Activated B cell treated with CpG ODN at 0.5 μM for 24 hours (primary cell): ENCODE measurements around the gene GALNT6. TPM values are rescaled to one million over a fixed set of nuclear protein-coding genes. Genes with fewer than 3 reads are reported as not detected.
A peak's percentile ranks its signal among the peaks of the same experiment; 100 is the strongest.
"Not testable (repeated sequence)": the region's sequence is repeated elsewhere in the genome, so short reads cannot be mapped to it uniquely, and the experiment has no call there.

ENCODE experiments used
- ATAC-seq: fragments of 200-7000 bp; cut with Tn5 transposase; one replicate; pipeline ENCODE4 v1.10.0; 2021; ENCODE audit warnings: low read depth, mild to moderate bottlenecking, moderate library complexity
- CTCF ChIA-PET: fragments of 350-600 bp; sonication (Branson Sonifier 250); formaldehyde crosslinking; loops from one replicate; lab custom pipeline; 2021; ENCODE audit warnings: antibody characterized with exemption; lab: Charles Lee
- POLR2A ChIA-PET: fragments of 350-600 bp; sonication (Branson Sonifier 250); formaldehyde crosslinking; loops from one replicate; lab custom pipeline; 2021; ENCODE audit warnings: antibody characterized with exemption; lab: Charles Lee
- DNase-seq: peaks from one replicate; pipeline ENCODE4 v3.0.0; 2022
- H3K27ac Mint-ChIP-seq: one replicate; pipeline ENCODE4 v1.8.0; 2020; ENCODE audit warnings: mixed read lengths
- H3K27me3 Mint-ChIP-seq: one replicate; pipeline ENCODE4 v1.8.0; 2021; ENCODE audit warnings: mixed read lengths
- H3K36me3 Mint-ChIP-seq: one replicate; pipeline ENCODE4 v1.8.0; 2021; ENCODE audit warnings: low read depth, mixed read lengths
- H3K4me1 Mint-ChIP-seq: one replicate; pipeline ENCODE4 v1.8.0; 2021; ENCODE audit warnings: mixed read lengths
- H3K4me3 Mint-ChIP-seq: one replicate; pipeline ENCODE4 v1.8.0; 2020; ENCODE audit warnings: mild to moderate bottlenecking, mixed read lengths
- H3K9me3 Mint-ChIP-seq: one replicate; pipeline ENCODE4 v1.8.0; 2020; ENCODE audit warnings: mixed read lengths
- CTCF ChIP-seq: fragments of 200-600 bp; IDR thresholded peaks from one replicate; pipeline ENCODE4 v1.8.0; 2022; ENCODE audit warnings: antibody characterized with exemption, mild to moderate bottlenecking
- intact Hi-C: fragments of 100-400 bp; cut with micrococcal nuclease; formaldehyde crosslinking; loops from one replicate; pipeline ENCODE4 v1.15.1; 2024
- total RNA-seq: library from RNA; stranded (reverse); gene quantifications from 2 replicates; pipeline ENCODE4 v1.2.3, GENCODE V29; 2022

Gene GALNT6
- total RNA-seq, 1 donor from 2014 or later = 24.4 TPM

DNA sequence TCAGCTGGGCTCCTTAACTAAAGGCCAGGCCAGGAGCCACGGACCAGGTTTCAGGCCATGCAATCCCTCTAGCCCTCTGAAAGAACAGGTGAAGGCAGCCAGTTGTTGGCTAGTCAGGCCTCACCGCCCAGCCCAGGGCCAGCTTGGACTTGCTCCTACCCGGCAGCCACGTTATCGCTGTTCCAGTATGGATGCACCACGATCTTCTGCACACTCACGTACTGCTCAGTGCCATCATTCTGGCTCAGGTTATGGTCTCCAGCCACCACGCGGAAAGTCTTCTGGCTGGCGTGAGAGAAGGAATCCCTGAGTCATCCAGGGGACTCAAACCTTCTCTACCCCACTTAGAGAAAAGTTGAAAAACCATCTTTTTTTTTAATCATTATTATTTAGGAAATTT is 48.8 kb downstream of the GALNT6 start:
- DNase-seq = no peak
- no peak overlapping the region for H3K4me3 Mint-ChIP-seq
- H3K27ac Mint-ChIP-seq = no peak overlapping the region
- TF ChIP-seq CTCF = no peak
- peaks cover 49% of the 10 kb centered on the region for H3K4me1 Mint-ChIP-seq
- intact Hi-C loops = loop anchor here (5.0 kb wide), 2 partner anchors 170 to 355 kb away; partner anchors contain the start of gene TFCP2
- H3K36me3 Mint-ChIP-seq = no peaks in the 10 kb centered on the region
- POLR2A ChIA-PET = interaction anchor here (0.7 to 2.6 kb wide), 4 partner anchors 11 to 72 kb away, joined by 3 to 26 read pairs (median 6); partner anchors contain the start of gene SMAGP
- H3K27me3 Mint-ChIP-seq = no peaks in the 10 kb centered on the region
- CTCF ChIA-PET = interaction anchor here (0.7 to 6.2 kb wide), 11 partner anchors 13 to 517 kb away, joined by 3 to 67 read pairs (median 12); partner anchors contain the start of genes BIN2 and SMAGP
- ATAC-seq = no peak
- no peaks in the 10 kb centered on the region for H3K9me3 Mint-ChIP-seq

DNA sequence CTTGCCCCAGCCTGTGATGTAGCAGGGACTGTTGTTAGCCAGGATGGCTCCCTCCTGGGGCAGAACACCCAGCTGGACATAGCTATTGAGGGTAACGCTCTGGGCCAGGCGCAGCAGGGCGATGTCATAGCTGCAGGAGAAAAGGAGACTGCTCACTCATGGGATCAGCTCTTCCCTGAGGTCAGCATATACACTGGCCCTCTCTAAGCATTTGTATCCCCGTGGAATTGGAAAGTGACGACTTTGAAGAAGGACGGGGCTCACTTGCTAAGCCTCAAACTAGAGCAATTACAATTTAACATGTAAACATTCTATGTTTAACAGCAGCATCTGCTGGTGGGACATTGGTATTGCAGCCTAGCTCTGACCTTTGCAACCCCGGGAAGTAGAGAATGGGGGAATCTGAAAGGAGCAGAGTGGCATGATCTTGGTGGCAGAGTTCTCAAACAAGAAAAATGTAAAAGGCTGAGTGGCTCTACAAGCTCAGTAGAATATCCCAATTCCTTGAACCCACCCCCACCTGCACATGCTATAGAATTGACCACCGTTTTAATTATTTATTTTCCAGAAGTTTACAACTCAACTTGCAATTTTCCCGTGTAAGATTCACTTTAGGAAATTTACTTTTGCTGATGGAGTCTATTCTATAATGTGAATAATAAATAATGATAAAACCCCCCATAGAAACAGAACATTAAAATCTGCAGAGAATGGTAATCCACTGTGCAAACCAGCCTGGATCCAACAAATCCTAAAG is 49.8 kb downstream of the GALNT6 start:
- Mint-ChIP-seq H3K36me3 (no peaks in the 10 kb centered on the region), H3K4me3 (peak overlapping the region; percentile 20), H3K27me3 (no peaks in the 10 kb centered on the region), H3K4me1 (peaks cover 48% of the 10 kb centered on the region), H3K27ac (peak overlapping the region; percentile 31), H3K9me3 (no peaks in the 10 kb centered on the region)
- intact Hi-C loops = loop anchor here (1.0 to 5.0 kb wide), 12 partner anchors 17 to 576 kb away; partner anchors contain the start of genes BIN2, POU6F1 and TFCP2
- ATAC-seq (peak; percentile 87), DNase-seq (peak; percentile 30)
- ChIA-PET CTCF (interaction anchor here (0.6 to 6.2 kb wide), 47 partner anchors 9 to 679 kb away, joined by 3 to 67 read pairs (median 5); partner anchors contain the start of genes BIN2, CSRNP2, DAZAP2 and LETMD1), POLR2A (interaction anchor here (0.6 to 2.6 kb wide), 19 partner anchors 9 to 516 kb away, joined by 3 to 26 read pairs (median 6); partner anchors contain the start of genes BIN2, CSRNP2, DAZAP2 and POU6F1)
- peak; percentile 73 for TF ChIP-seq CTCF

GRCh38 chr12:51339750-51340149 is 51.5 kb downstream of the GALNT6 start:
- TF ChIP-seq CTCF = no peak
- intact Hi-C loops = loop anchor here (5.0 kb wide), 2 partner anchors 167 to 352 kb away; partner anchors contain the start of gene TFCP2

DNA sequence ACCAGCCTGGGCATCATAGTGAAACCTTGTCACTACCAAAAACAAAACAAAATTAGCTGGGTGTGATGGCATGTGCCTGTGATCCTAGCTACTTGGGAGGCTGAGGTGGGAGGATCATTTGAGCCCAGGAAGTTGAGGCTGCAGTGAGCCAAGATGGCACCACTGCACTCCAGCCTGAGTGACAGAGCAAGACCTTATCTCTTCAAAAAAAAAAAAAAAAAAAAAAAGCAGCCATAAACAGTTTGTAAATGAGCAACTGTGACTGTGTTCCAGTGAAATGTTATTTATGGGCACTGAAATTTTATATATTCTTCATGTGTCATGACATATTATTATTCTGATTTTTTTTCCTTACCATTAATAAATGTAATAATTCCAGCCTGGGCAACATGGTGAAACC is 53.9 kb downstream of the GALNT6 start:
- H3K36me3 Mint-ChIP-seq, H3K27ac Mint-ChIP-seq, intact Hi-C loops, H3K4me3 Mint-ChIP-seq, DNase-seq, H3K27me3 Mint-ChIP-seq, ATAC-seq, H3K9me3 Mint-ChIP-seq: not testable (repeated sequence)
- H3K4me1 Mint-ChIP-seq = peaks cover 13% of the 10 kb centered on the region
- ChIA-PET POLR2A (interaction anchor here (0.6 kb wide), 1 partner anchor 236 kb away, joined by 3 read pairs; no protein-coding TSS in a partner anchor), CTCF (interaction anchor here (6.2 kb wide), 1 partner anchor 74 kb away, joined by 67 read pairs; no protein-coding TSS in a partner anchor)

More at GRCh38 chr12:51339750-51340149, 51.5 kb downstream of the GALNT6 start:
- ChIA-PET CTCF (interaction anchor here (1.0 to 6.2 kb wide), 11 partner anchors 11 to 135 kb away, joined by 3 to 67 read pairs (median 18); partner anchors contain the start of genes BIN2 and SMAGP), POLR2A (interaction anchor here (2.2 kb wide), 1 partner anchor 77 kb away, joined by 6 read pairs; no protein-coding TSS in a partner anchor)
- Mint-ChIP-seq H3K4me3 (no peak overlapping the region), H3K4me1 (peaks cover 37% of the 10 kb centered on the region), H3K36me3 (no peaks in the 10 kb centered on the region), H3K27me3 (no peaks in the 10 kb centered on the region), H3K9me3 (no peaks in the 10 kb centered on the region), H3K27ac (no peak overlapping the region)
- DNase-seq (no peak), ATAC-seq (no peak)

DNA sequence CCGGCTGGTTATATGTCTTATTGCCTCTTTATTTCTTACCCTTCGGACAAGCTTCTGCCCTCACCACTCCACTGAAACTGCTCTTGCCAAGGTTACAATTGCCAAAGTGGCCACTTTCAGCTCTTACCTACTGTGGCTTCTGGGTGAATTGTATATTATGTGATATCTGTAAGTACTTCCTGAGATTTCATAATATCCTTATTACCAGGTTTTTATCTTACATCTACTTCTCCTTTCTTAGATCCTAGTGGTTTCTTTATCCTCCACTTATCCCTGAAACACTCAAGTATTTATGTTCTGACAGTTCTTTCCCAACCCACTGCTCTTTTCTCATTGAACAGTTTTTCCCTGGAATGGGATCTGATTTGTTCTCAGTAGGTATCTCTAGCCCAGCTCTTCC is 55.3 kb downstream of the GALNT6 start:
- Mint-ChIP-seq H3K4me1 (no peaks in the 10 kb centered on the region), H3K27me3 (no peaks in the 10 kb centered on the region), H3K36me3 (no peaks in the 10 kb centered on the region), H3K4me3 (no peak overlapping the region), H3K27ac (no peak overlapping the region), H3K9me3 (no peaks in the 10 kb centered on the region)
- CTCF ChIA-PET = no interaction called here
- POLR2A ChIA-PET = interaction anchor here (0.9 kb wide), 1 partner anchor 118 kb away, joined by 5 read pairs; the partner anchor contains the start of gene POU6F1
- ATAC-seq = no peak
- intact Hi-C loops = no loop called here
- DNase-seq = no peak
- no peak for TF ChIP-seq CTCF
